ENCODE results near the gene VSTM4. TPM values are rescaled to one million over a fixed set of nuclear protein-coding genes. Genes with fewer than 3 reads are reported as not detected.

Gene VSTM4
- total RNA-seq, 1 experiment from 2014 or later: 0.72 TPM

DNA sequence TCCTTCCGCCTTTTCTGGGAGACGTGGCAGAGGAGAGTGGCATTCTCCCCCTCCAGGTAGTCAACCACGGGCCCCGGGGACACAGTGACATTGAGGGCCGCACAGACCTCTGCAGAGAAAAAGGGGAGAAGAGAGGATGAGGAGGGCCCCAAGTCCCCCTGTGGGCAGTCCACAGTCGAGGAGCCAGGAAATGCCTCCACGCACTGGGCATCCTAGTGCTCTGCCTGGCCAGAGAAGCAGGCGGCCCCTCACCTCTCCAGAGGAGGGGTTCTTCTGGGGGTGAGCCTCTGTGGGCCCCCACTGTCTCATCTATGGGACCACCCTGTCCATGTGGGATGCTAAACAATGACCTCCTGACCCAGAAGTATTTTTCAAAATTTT is 7.4 kb downstream of the VSTM4 start:
- H3K27ac Mint-ChIP-seq: no peak overlapping the region
- CTCF ChIA-PET: no interaction called here
- TF ChIP-seq, protein P1, sequence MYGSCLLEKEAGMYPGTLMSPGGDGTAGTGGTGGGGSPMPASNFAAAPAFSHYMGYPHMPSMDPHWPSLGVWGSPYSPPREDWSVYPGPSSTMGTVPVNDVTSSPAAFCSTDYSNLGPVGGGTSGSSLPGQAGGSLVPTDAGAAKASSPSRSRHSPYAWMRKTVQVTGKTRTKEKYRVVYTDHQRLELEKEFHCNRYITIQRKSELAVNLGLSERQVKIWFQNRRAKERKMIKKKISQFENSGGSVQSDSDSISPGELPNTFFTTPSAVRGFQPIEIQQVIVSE (CRISPR knock-in tag; IDR thresholded peaks at IDR 0.05; ENCODE audit: borderline replicate concordance): no peak
- TF ChIP-seq, protein P2, sequence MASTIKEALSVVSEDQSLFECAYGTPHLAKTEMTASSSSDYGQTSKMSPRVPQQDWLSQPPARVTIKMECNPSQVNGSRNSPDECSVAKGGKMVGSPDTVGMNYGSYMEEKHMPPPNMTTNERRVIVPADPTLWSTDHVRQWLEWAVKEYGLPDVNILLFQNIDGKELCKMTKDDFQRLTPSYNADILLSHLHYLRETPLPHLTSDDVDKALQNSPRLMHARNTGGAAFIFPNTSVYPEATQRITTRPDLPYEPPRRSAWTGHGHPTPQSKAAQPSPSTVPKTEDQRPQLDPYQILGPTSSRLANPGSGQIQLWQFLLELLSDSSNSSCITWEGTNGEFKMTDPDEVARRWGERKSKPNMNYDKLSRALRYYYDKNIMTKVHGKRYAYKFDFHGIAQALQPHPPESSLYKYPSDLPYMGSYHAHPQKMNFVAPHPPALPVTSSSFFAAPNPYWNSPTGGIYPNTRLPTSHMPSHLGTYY (CRISPR knock-in tag; IDR thresholded peaks at IDR 0.05): no peak
- TF ChIP-seq, protein P3, sequence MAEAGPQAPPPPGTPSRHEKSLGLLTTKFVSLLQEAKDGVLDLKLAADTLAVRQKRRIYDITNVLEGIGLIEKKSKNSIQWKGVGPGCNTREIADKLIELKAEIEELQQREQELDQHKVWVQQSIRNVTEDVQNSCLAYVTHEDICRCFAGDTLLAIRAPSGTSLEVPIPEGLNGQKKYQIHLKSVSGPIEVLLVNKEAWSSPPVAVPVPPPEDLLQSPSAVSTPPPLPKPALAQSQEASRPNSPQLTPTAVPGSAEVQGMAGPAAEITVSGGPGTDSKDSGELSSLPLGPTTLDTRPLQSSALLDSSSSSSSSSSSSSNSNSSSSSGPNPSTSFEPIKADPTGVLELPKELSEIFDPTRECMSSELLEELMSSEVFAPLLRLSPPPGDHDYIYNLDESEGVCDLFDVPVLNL (CRISPR knock-in tag; IDR thresholded peaks at IDR 0.05; ENCODE audit: borderline replicate concordance, low read depth): no peak
- TF ChIP-seq, protein P4, sequence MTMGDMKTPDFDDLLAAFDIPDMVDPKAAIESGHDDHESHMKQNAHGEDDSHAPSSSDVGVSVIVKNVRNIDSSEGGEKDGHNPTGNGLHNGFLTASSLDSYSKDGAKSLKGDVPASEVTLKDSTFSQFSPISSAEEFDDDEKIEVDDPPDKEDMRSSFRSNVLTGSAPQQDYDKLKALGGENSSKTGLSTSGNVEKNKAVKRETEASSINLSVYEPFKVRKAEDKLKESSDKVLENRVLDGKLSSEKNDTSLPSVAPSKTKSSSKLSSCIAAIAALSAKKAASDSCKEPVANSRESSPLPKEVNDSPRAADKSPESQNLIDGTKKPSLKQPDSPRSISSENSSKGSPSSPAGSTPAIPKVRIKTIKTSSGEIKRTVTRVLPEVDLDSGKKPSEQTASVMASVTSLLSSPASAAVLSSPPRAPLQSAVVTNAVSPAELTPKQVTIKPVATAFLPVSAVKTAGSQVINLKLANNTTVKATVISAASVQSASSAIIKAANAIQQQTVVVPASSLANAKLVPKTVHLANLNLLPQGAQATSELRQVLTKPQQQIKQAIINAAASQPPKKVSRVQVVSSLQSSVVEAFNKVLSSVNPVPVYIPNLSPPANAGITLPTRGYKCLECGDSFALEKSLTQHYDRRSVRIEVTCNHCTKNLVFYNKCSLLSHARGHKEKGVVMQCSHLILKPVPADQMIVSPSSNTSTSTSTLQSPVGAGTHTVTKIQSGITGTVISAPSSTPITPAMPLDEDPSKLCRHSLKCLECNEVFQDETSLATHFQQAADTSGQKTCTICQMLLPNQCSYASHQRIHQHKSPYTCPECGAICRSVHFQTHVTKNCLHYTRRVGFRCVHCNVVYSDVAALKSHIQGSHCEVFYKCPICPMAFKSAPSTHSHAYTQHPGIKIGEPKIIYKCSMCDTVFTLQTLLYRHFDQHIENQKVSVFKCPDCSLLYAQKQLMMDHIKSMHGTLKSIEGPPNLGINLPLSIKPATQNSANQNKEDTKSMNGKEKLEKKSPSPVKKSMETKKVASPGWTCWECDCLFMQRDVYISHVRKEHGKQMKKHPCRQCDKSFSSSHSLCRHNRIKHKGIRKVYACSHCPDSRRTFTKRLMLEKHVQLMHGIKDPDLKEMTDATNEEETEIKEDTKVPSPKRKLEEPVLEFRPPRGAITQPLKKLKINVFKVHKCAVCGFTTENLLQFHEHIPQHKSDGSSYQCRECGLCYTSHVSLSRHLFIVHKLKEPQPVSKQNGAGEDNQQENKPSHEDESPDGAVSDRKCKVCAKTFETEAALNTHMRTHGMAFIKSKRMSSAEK (CRISPR knock-in tag; IDR thresholded peaks at IDR 0.05; ENCODE audit: borderline replicate concordance): no peak
- TF ChIP-seq, protein P5, sequence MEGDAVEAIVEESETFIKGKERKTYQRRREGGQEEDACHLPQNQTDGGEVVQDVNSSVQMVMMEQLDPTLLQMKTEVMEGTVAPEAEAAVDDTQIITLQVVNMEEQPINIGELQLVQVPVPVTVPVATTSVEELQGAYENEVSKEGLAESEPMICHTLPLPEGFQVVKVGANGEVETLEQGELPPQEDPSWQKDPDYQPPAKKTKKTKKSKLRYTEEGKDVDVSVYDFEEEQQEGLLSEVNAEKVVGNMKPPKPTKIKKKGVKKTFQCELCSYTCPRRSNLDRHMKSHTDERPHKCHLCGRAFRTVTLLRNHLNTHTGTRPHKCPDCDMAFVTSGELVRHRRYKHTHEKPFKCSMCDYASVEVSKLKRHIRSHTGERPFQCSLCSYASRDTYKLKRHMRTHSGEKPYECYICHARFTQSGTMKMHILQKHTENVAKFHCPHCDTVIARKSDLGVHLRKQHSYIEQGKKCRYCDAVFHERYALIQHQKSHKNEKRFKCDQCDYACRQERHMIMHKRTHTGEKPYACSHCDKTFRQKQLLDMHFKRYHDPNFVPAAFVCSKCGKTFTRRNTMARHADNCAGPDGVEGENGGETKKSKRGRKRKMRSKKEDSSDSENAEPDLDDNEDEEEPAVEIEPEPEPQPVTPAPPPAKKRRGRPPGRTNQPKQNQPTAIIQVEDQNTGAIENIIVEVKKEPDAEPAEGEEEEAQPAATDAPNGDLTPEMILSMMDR (IDR thresholded peaks at IDR 0.05): no peak
- TF ChIP-seq ZNF121 (CRISPR knock-in tag; IDR thresholded peaks at IDR 0.05) (no peak), FOXK1 (CRISPR knock-in tag; IDR thresholded peaks at IDR 0.05) (no peak)
- POLR2A ChIA-PET: no interaction called here
- no peaks in the 10 kb centered on the region for H3K9me3 Mint-ChIP-seq
- DNase-seq (ENCODE audit: low spot score): no peak
- H3K27me3 Mint-ChIP-seq (ENCODE audit: low read depth): no peaks in the 10 kb centered on the region; the same call in 1 of the 2 replicates
- no peak for ATAC-seq
- 0 out of 2 replicates have a peak, but pooled peaks cover 3% of the 10 kb centered on the region for H3K4me1 Mint-ChIP-seq
- H3K4me3 Mint-ChIP-seq: no peak overlapping the region
- no peaks in the 10 kb centered on the region for H3K36me3 Mint-ChIP-seq

DNA sequence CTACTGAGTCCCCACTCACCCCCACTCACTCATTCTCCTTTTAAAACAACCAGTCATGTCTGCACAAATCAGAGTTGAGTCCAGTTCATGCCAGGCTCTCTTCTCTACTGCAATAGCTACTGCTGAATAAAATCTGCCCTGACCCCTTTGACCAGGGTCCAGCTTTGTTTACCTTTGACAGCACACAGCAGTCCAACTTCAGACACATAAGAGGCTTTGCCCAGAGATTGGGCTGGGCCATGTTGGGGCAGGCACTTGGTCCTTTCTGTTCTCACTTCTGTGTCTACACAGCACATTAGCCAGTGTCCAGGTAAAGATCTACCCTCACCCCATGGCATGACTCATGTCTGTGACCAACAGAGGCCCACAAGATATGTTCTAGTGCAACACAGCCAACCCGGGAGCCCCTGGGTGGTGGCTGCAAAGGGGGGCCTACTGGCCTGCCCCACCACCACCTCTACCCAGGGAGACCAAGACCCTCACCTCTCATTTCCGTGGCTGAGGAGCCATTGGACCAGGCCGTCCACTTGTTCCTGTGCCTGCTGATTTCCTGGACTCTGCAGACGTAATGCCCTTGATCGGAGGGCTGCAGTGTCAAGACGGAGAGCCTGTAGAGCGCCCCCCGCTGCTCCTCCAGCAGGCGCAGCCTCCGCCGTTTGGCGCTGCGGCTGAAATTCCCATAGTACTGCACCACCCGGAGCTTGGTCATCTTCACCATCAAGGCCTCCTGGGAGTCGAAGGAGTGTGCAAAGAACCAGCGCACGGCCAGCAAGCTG is 8.0 kb downstream of the VSTM4 start:
- ChIA-PET POLR2A (no interaction called here), CTCF (no interaction called here)
- Mint-ChIP-seq H3K9me3 (no peaks in the 10 kb centered on the region), H3K36me3 (no peaks in the 10 kb centered on the region), H3K27ac (no peak overlapping the region), H3K27me3 (ENCODE audit: low read depth) (no peaks in the 10 kb centered on the region; the same call in 1 of the 2 replicates), H3K4me1 (0 out of 2 replicates have a peak, but pooled peaks cover 3% of the 10 kb centered on the region), H3K4me3 (no peak overlapping the region)
- ATAC-seq (no peak), DNase-seq (ENCODE audit: low spot score) (no peak)
- TF ChIP-seq OVOL2 (CRISPR knock-in tag; IDR thresholded peaks at IDR 0.05; ENCODE audit: borderline replicate concordance) (no peak), ZNF121 (CRISPR knock-in tag; IDR thresholded peaks at IDR 0.05) (no peak), ZNF219 (CRISPR knock-in tag; IDR thresholded peaks at IDR 0.05; ENCODE audit: borderline replicate concordance) (no peak), CBFB (CRISPR knock-in tag; IDR thresholded peaks at IDR 0.05; ENCODE audit: low read depth) (no peak), ZNF423 (CRISPR knock-in tag; IDR thresholded peaks at IDR 0.05) (no peak), FOXJ3 (CRISPR knock-in tag; IDR thresholded peaks at IDR 0.05; ENCODE audit: borderline replicate concordance) (no peak)
- TF ChIP-seq, protein P6, sequence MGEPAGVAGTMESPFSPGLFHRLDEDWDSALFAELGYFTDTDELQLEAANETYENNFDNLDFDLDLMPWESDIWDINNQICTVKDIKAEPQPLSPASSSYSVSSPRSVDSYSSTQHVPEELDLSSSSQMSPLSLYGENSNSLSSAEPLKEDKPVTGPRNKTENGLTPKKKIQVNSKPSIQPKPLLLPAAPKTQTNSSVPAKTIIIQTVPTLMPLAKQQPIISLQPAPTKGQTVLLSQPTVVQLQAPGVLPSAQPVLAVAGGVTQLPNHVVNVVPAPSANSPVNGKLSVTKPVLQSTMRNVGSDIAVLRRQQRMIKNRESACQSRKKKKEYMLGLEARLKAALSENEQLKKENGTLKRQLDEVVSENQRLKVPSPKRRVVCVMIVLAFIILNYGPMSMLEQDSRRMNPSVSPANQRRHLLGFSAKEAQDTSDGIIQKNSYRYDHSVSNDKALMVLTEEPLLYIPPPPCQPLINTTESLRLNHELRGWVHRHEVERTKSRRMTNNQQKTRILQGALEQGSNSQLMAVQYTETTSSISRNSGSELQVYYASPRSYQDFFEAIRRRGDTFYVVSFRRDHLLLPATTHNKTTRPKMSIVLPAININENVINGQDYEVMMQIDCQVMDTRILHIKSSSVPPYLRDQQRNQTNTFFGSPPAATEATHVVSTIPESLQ (CRISPR knock-in tag; IDR thresholded peaks at IDR 0.05): no peak
- TF ChIP-seq, protein P7, sequence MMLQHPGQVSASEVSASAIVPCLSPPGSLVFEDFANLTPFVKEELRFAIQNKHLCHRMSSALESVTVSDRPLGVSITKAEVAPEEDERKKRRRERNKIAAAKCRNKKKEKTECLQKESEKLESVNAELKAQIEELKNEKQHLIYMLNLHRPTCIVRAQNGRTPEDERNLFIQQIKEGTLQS (CRISPR knock-in tag; conservative IDR thresholded peaks at IDR 0.05): no peak
- TF ChIP-seq, protein P8, sequence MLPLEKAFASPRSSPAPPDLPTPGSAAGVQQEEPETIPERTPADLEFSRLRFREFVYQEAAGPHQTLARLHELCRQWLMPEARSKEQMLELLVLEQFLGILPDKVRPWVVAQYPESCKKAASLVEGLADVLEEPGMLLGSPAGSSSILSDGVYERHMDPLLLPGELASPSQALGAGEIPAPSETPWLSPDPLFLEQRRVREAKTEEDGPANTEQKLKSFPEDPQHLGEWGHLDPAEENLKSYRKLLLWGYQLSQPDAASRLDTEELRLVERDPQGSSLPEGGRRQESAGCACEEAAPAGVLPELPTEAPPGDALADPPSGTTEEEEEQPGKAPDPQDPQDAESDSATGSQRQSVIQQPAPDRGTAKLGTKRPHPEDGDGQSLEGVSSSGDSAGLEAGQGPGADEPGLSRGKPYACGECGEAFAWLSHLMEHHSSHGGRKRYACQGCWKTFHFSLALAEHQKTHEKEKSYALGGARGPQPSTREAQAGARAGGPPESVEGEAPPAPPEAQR (CRISPR knock-in tag; IDR thresholded peaks at IDR 0.05): no peak
- TF ChIP-seq, protein P9, sequence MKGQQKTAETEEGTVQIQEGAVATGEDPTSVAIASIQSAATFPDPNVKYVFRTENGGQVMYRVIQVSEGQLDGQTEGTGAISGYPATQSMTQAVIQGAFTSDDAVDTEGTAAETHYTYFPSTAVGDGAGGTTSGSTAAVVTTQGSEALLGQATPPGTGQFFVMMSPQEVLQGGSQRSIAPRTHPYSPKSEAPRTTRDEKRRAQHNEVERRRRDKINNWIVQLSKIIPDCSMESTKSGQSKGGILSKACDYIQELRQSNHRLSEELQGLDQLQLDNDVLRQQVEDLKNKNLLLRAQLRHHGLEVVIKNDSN (CRISPR knock-in tag; IDR thresholded peaks at IDR 0.05): no peak
- TF ChIP-seq, protein P10, sequence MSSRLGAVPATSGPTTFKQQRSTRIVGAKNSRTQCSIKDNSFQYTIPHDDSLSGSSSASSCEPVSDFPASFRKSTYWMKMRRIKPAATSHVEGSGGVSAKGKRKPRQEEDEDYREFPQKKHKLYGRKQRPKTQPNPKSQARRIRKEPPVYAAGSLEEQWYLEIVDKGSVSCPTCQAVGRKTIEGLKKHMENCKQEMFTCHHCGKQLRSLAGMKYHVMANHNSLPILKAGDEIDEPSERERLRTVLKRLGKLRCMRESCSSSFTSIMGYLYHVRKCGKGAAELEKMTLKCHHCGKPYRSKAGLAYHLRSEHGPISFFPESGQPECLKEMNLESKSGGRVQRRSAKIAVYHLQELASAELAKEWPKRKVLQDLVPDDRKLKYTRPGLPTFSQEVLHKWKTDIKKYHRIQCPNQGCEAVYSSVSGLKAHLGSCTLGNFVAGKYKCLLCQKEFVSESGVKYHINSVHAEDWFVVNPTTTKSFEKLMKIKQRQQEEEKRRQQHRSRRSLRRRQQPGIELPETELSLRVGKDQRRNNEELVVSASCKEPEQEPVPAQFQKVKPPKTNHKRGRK (CRISPR knock-in tag; IDR thresholded peaks at IDR 0.05; ENCODE audit: borderline replicate concordance): no peak

All from WTC11 (cell line).